Hepatocyte (in vitro differentiated cells): ENCODE results near the gene MEGF11.

Source experiments
- EZH2 ChIP-seq: fragments of 200-600 bp; sonication (generic); IDR thresholded peaks from 2 replicates; pipeline ENCODE4 v1.6.1; 2016; ENCODE audit warnings: antibody characterized with exemption, mild to moderate bottlenecking, borderline replicate concordance
- EZH2phosphoT487 ChIP-seq: fragments of 200-600 bp; sonication (generic); IDR thresholded peaks from one replicate; pipeline ENCODE4 v1.6.1; 2018; ENCODE audit warnings: antibody characterized with exemption, mild to moderate bottlenecking, low read depth, moderate library complexity; ENCODE audit not compliant: unreplicated experiment, severe bottlenecking
- TF ChIP-seq, protein P1 (sequence below): fragments of 200-600 bp; sonication (generic); IDR thresholded peaks from 2 replicates; pipeline ENCODE4 v1.5.1; 2016; ENCODE audit warnings: antibody characterized with exemption, mild to moderate bottlenecking; ENCODE audit not compliant: poor library complexity

DNA sequence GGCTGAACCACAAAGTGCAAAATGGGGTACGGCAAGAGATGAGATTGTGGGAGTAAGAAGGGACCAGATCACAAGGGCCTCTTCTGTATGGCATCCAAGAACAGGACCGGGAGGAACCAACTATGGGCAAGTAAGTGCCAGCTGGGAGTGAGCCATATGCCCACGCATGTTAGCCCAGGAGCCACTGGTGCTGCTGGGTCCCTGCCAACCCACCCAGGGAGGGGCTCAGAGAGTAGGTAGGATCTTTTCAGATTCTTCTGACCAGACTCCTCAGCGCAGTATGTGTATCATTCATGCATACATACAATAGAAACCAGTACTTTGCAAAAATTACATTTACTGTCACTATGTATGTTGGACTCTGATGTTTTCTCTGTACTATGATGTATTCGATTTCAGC is 330.3 kb downstream of the MEGF11 start:
- no peak for TF ChIP-seq EZH2
- TF ChIP-seq, protein P1, sequence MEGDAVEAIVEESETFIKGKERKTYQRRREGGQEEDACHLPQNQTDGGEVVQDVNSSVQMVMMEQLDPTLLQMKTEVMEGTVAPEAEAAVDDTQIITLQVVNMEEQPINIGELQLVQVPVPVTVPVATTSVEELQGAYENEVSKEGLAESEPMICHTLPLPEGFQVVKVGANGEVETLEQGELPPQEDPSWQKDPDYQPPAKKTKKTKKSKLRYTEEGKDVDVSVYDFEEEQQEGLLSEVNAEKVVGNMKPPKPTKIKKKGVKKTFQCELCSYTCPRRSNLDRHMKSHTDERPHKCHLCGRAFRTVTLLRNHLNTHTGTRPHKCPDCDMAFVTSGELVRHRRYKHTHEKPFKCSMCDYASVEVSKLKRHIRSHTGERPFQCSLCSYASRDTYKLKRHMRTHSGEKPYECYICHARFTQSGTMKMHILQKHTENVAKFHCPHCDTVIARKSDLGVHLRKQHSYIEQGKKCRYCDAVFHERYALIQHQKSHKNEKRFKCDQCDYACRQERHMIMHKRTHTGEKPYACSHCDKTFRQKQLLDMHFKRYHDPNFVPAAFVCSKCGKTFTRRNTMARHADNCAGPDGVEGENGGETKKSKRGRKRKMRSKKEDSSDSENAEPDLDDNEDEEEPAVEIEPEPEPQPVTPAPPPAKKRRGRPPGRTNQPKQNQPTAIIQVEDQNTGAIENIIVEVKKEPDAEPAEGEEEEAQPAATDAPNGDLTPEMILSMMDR = no peak
- no peak for TF ChIP-seq EZH2phosphoT487
